Bronchial epithelial cell (primary cell): ENCODE measurements around the gene SLCO4A1. TPM values are rescaled to one million over a fixed set of nuclear protein-coding genes. Genes with fewer than 3 reads are reported as not detected.

Experiments used
- DNase-seq: peaks from one replicate; pipeline ENCODE4 v3.0.0-alpha.2; 2010; ENCODE audit warnings: low read depth
- FAIRE-seq: peaks from 2 replicates; lab custom pipeline; 2011; peaks lifted over from hg19 to GRCh38; lab: Jason Lieb, UNC
- H3K27me3 ChIP-seq: 2 replicates; pipeline ENCODE4 v1.5.1; 2011; ENCODE audit warnings: low read length; ENCODE audit not compliant: control insufficient read depth, insufficient read depth
- H3K36me3 ChIP-seq: 2 replicates; pipeline ENCODE4 v1.5.1; 2011; ENCODE audit warnings: low read length; ENCODE audit not compliant: control insufficient read depth, insufficient read depth
- H3K4me3 ChIP-seq: 2 replicates; pipeline ENCODE4 v1.5.1; 2011; ENCODE audit warnings: mild to moderate bottlenecking, low read depth, low read length, control low read depth
- total RNA-seq: library from RNA; depleted of rRNA; stranded (reverse); fragments of >200 nt; gene quantifications from 2 replicates; pipeline ENCODE4 v1.2.1, GENCODE V29; 2014
- TF ChIP-seq, protein P1 (sequence below): IDR thresholded peaks from 2 replicates; pipeline ENCODE4 v1.5.1; 2011; ENCODE audit warnings: mild to moderate bottlenecking, moderate library complexity, low read length, control low read depth, inconsistent platforms; ENCODE audit not compliant: insufficient read depth, severe bottlenecking

The SLCO4A1 gene
- total RNA-seq, 1 donor from 2014 or later: 1.6 TPM

DNA sequence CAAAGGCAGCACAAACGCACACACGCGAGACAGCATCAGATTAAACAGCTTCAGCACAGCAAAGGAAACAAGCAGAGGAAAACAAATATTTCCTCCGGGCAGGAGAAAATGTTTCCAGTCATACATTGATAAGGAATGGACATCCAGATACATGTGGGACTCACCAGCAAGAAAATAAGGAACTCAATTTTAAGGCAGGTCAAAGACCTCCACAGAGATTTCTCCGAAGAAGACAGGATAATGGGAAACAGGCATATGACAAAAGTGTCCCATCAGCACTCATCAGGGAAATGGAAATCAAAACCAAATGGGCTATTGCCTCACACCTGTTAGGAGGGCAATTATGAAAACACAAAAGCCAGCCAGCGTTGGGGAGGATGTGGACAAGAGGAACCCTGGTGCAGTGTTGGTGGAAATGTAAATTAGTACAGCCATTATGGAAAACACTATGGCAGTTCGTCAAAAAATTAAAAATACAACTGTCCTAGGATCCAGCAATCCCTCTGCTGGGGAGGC is 9.7 kb upstream of the SLCO4A1 start:
- no peaks in the 10 kb centered on the region for H3K36me3 ChIP-seq
- DNase-seq (no peak), FAIRE-seq (no peak)
- TF ChIP-seq, protein P1, sequence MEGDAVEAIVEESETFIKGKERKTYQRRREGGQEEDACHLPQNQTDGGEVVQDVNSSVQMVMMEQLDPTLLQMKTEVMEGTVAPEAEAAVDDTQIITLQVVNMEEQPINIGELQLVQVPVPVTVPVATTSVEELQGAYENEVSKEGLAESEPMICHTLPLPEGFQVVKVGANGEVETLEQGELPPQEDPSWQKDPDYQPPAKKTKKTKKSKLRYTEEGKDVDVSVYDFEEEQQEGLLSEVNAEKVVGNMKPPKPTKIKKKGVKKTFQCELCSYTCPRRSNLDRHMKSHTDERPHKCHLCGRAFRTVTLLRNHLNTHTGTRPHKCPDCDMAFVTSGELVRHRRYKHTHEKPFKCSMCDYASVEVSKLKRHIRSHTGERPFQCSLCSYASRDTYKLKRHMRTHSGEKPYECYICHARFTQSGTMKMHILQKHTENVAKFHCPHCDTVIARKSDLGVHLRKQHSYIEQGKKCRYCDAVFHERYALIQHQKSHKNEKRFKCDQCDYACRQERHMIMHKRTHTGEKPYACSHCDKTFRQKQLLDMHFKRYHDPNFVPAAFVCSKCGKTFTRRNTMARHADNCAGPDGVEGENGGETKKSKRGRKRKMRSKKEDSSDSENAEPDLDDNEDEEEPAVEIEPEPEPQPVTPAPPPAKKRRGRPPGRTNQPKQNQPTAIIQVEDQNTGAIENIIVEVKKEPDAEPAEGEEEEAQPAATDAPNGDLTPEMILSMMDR: no peak
- H3K27me3 ChIP-seq: peaks cover 45% of the 10 kb centered on the region
- no peak overlapping the region for H3K4me3 ChIP-seq

DNA sequence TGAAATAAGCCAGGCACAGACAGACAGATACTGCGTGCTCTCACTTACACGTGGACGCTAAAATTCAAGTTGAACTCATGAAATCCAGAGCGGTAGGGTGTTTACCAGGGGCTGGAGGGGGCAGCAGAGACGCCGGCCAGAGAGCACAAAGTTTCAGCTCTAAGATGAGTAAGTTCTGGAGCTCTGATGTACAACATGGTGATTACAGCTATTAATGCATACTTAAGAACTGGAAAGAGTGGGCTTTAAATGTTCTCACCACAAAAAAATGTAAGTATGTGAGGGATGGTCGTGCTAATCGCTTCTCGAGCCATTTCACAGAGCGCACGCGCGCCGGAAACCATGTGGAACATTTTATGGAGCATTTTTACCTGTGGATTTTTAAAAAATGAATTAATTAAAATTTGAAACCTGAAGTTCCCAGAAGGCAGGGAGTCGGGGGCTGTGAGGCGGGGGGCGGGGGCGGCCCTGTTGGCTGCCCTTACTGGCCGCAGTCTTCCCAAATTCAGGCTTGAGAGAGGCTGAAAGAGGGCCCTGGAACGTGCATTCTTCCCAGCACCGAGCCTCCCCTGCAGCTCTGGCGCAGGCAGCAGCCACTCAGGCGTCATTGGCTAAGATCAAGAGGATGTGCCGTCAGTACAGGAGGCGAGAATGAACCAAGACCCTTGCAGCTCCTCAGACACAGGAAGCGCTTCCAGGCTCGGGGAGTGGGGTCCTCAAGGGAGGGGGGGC is 8.5 kb upstream of the SLCO4A1 start:
- Histone ChIP-seq H3K4me3 (no peak overlapping the region), H3K36me3 (no peaks in the 10 kb centered on the region), H3K27me3 (peaks cover 54% of the 10 kb centered on the region)
- no peak for DNase-seq
- no peak for FAIRE-seq
- TF ChIP-seq, protein P1: no peak

DNA sequence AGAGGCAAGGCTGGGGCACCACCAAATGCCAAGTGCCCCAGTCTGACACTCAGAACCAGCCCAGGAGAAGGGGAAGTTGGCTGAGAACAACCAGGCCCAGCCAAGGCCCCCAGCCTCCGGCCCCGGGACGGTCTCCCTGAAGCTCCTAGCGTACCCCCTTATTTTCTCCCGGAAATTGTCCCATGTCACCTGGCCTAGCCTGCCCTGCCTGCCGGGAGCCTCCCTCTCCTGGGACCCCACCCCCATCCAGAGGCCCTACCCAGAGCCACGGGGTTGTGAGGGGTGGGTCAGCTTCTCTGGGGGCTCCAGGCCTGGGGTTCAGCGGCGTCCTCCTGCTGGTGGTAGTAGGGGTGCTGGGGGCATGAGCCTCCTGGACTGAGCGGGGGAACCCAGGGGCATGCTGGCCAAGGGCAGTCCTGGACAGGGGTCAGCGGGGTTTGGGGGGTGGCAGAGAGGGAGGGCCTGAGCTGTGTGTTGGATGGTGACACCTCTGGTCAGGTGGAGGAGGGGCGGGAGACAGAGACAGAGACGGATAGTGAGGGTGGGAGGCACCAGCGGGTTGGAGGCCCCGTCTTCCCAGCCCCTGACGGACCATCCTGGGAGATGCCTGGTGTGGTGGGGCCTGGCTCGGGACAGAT is 7.9 kb upstream of the SLCO4A1 start:
- FAIRE-seq: no peak
- TF ChIP-seq, protein P1: no peak
- H3K27me3 ChIP-seq: peaks cover 60% of the 10 kb centered on the region

DNA sequence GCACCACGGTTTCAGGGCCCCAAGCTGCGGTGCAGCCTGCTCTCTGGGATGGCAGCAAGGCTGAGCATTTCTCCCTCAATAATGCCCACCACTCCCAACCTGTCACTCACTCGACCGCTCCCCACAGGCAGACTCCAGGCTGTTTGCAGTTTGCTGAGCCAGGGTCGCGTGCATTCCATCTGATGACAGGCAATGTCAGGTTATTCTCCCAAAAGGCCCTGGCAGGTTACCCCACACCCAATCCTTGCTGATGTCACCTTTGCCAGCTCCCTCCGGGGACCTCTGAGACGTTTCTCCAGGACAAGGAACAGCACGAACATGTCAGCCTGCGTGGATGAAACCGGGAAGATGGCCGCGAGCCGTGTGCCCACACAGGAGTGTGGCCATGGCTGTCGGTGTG is 7.1 kb upstream of the SLCO4A1 start:
- H3K36me3 ChIP-seq: no peaks in the 10 kb centered on the region
- FAIRE-seq (no peak), DNase-seq (no peak)
- H3K27me3 ChIP-seq: peaks cover 66% of the 10 kb centered on the region
- H3K4me3 ChIP-seq: no peak overlapping the region
- TF ChIP-seq, protein P1: no peak

More for the DNA sequence above, 7.9 kb upstream of the SLCO4A1 start:
- H3K36me3 ChIP-seq: no peaks in the 10 kb centered on the region
- no peak overlapping the region for H3K4me3 ChIP-seq
- no peak for DNase-seq

DNA sequence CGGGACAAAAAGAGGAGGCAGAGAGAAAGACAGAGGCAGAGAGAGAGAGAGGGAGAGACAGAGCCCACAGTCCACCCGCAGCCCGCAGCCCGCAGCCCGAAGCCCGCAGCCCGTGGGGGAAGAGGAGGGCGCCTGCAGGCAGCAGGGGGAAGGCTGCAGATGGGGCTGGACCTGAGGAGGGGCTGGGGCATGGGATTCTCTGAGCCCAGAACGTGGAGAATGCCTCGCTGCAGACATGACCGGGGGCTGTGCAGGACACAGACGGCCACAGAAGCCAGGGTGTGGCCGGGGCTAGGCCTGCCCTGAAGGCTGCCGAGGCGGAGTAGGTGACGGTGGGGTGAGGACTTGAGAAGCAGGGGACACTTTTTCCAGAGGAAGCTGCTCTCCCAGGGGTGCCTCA is 6.5 kb upstream of the SLCO4A1 start:
- no peak for DNase-seq
- Histone ChIP-seq H3K4me3 (no peak overlapping the region), H3K27me3 (peaks cover 68% of the 10 kb centered on the region), H3K36me3 (no peaks in the 10 kb centered on the region)
- no peak for FAIRE-seq
- TF ChIP-seq, protein P1: no peak
